Bronchus fibroblast of lung (primary cell): Measurements from ENCODE around the gene SIM2. TPM values are rescaled to one million over a fixed set of nuclear protein-coding genes. Genes with fewer than 3 reads are reported as not detected.

ENCODE experiments used
- total RNA-seq: library from RNA; depleted of rRNA; stranded (reverse); fragments of >200 nt; gene quantifications from 2 replicates; pipeline ENCODE4 v1.2.3, GENCODE V29; 2015

The SIM2 gene, protein sequence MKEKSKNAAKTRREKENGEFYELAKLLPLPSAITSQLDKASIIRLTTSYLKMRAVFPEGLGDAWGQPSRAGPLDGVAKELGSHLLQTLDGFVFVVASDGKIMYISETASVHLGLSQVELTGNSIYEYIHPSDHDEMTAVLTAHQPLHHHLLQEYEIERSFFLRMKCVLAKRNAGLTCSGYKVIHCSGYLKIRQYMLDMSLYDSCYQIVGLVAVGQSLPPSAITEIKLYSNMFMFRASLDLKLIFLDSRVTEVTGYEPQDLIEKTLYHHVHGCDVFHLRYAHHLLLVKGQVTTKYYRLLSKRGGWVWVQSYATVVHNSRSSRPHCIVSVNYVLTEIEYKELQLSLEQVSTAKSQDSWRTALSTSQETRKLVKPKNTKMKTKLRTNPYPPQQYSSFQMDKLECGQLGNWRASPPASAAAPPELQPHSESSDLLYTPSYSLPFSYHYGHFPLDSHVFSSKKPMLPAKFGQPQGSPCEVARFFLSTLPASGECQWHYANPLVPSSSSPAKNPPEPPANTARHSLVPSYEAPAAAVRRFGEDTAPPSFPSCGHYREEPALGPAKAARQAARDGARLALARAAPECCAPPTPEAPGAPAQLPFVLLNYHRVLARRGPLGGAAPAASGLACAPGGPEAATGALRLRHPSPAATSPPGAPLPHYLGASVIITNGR
- total RNA-seq = 2.0 and 2.7 TPM in 2 replicates

GRCh38 chr21:36698981-36699545 lies at the start of gene SIM2:
Gene SIM2 (plus strand): TSS chr21:36699115. CDS start chr21:36699747, 632 bp downstream.

Other genes with a start within 250 kb of the SIM2 start
- gene CLDN14, start 219.0 kb upstream of the SIM2 start, total RNA-seq = not detected in 2 replicates